GM19238 (cell line): ENCODE measurements around the gene RAD51C.
"Not testable (repeated sequence)": the region's sequence is repeated elsewhere in the genome, so short reads cannot be mapped to it uniquely, and the experiment has no call there.

ENCODE experiments used
- DNase-seq: peaks from one replicate; pipeline ENCODE4 v3.0.0; 2011; ENCODE audit warnings: low spot score; ENCODE audit not compliant: insufficient read length

Gene RAD51C

GRCh38 chr17:58734811-58735210 is 42.4 kb downstream of the RAD51C start:
- DNase-seq = no peak

GRCh38 chr17:58741121-58741625 is 48.8 kb downstream of the RAD51C start:
- DNase-seq = no peak

DNA sequence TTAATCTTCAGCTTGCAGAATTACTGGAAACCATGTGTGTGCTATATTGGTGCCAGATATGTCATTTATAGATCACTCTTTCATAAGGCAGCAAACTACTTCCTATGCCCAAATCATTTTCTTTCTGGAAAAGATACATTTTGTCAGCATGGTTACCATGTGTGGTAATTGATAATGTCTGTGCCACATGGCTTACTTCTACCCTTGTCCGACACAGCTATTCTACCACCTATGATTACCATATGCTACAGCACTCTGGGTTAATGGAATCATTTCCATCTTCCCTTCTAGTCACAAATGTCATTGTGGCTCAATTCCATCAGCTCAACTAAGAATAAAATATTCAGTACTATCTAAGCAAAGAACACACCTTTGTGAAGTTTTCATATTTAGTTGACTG is 55.3 kb downstream of the RAD51C start:
- DNase-seq = no peak

GRCh38 chr17:58749627-58750026 is 57.2 kb downstream of the RAD51C start:
- DNase-seq = not testable (repeated sequence)

DNA sequence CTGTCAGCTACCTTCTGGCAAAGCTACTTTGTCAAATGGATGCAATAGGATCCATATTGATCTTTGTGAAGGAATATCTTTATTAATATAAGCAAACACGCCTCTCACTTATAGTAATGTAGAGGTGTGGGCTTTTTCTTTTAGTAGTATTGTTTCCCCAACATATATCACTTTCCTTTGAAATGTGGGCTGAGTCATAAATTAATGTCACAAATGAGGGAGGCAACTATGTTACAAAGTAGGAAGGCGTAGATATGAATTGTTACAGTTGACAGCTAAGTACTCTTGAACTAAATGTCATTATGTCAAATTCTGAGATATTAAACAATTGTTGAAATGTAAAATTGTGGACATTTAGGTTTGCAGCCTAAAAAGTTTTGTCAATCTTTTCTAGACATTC is 60.6 kb downstream of the RAD51C start:
- DNase-seq = no peak

- no peak for DNase-seq
These were observed 62.8 kb downstream of the RAD51C start for GRCh38 chr17:58755269-58755576.

- DNase-seq = peak; percentile 59
These were observed 63.3 kb downstream of the RAD51C start, which contains the start of gene PPM1E for GRCh38 chr17:58755577-58756245. Gene PPM1E, plus strand, starts transcription at chr17:58755854.

DNA sequence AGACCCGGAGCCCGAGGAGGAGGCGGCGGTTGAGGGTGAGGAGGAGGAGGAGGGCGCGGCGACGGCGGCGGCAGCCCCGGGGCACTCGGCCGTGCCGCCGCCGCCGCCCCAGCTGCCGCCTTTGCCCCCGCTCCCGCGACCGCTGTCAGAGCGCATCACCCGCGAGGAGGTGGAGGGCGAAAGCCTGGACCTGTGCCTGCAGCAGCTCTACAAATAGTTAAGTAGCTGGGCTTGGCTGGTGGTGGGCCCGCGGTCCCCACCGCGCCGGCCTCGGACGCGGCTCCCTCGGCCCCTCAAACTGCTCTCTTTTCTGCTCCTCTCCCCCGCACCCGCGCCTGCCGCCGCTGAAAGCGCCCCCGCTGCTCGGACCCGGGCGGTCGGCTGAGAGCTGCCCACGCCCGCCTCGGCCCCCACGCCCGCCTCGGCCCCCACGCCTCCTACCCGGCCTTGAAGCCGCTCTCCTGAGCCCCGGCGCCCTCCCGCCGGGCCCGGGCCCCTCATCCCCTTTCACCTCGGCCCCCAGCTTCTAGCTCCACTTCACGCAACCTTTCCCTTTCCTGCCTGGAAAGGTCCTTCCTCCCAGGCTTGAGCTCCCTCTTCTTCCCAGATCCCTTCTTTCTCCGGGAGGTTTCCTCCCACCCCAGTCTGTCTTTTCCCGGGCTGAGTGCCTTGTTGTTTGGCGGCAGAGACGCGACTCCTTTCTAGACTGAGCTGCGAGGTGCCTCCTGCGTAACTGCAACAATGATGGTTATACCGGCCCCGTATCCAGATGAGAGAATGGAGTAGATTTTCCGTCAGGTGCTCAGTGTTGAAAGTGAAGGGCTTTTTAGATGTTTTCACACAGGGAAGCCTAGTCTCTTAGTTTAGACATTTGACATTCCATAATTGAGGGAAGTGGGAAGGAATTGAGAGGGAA is 64.1 kb downstream of the RAD51C start:
- DNase-seq = peak; percentile 16

- no peak for DNase-seq
These were observed 64.8 kb downstream of the RAD51C start for GRCh38 chr17:58757162-58757613.

DNA sequence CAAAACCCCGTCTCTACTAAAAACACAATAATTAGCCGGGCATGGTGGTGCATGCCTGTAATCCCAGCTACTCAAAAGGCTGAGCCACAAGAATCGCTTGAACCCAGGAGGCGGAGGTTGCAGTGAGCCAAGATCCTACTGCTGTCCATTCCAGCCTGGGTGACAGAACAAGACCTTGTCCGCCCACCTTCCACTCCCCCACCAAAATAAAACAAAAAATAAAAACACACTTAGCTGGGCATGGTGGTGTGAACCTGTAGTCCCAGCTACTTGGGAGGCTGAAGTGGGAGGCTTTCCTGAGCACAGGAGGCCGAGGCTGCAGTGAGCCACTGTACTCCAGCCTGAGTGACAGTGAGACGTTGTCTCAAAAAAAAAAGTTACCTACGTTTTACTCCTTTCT is 66.5 kb downstream of the RAD51C start:
- no peak for DNase-seq

- DNase-seq = no peak
These were observed 67.1 kb downstream of the RAD51C start for GRCh38 chr17:58759522-58759921.

- DNase-seq = no peak
These were observed 67.8 kb downstream of the RAD51C start for GRCh38 chr17:58760248-58760647.

DNA sequence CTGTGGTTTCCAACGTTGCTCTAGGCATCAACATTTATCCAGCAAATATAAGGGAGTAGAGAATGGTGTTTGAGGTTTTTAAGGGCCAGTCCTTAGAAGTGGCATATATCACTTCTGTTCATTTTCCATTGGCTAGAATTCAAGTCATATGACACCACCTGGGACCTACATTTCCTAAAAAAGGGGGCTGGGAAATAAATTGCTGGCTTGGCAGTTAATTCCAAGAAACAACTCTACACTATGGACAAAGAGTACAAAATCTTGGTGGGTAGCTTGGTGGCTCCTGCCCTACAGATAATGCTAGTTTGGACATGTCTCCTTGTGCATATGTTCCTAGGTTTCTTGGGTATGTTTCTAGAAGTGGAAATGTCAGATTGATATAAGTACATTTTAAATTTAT is 70.9 kb downstream of the RAD51C start:
- no peak for DNase-seq

DNA sequence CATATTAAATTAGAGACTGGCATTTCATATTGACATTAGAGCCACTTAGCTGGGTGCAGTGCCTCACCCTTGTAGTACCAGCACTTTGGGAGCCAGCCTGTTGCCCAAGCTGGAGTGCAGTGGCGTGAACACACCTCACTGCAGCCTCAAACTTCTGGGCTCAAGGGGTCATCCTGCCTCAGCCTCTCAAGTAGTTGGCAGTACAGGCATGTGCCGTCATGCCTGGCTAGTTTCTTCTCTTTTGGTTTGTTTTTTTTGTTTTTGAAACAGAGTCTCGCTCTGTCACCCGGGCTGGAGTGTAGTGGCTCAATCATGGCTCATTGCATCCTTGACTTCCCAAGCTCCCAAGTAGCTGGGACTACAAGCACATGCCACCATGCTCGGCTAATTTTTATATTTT is 72.0 kb downstream of the RAD51C start:
- DNase-seq = no peak

DNA sequence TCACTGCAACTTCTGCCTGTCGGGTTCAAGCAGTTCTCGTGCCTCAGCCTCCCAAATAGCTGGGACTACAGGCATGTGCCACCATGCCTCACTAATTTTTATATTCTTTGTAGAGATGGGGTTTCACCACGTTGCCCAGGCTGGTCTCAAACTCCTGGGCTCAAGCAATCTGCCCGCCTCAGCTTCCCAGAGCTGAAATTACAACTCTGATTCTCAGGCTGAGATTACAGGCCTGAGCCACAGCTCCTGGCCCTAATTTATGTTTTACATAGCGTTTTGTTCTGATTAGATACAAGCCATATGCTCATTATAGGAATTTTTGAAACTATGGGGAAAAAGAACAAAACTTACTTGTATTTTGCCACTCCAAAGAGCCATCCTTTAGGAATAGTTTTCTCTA is 86.1 kb downstream of the RAD51C start:
- not testable (repeated sequence) for DNase-seq

GRCh38 chr17:58779446-58779845 is 87.0 kb downstream of the RAD51C start:
- DNase-seq = no peak

DNA sequence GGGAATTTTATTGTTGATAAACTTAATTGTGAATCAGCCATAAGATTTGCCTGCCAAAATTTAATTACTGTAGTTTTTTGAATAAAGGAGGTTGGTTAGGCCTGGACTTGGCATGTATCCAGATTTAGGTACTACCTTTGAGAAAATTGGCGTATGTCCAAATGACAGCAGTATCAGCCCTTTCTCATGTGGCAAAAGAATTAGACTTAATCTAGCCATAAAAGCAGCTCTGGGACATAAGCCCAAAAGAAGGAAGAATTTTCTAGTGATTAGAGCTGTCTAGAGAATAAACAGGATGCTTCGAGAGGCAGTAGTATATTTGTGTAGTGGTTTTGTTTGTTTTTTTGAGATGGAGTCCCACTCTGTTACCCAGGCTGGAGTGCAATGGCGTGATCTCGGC is 91.0 kb downstream of the RAD51C start:
- DNase-seq = no peak

DNA sequence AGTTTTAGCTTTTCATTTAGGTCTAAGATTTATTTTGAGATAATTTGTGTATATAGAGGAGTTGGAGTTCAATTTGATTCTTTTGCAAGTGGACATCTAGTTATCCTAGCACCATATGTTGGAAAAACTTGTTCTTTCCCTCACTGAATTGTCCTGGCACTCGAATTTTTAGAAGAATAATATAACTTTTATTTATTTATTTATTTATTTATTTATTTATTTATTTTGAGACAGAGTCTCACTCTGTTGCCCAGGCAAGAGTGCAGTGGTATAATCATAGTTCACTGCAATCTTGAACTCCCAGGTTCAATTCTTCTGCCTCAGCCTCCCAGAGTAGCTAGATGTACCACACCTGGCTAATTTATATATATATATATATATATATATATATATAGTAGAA is 92.7 kb downstream of the RAD51C start:
- DNase-seq = no peak
